ENCODE results near the gene CHRNB2. TPM values are rescaled to one million over a fixed set of nuclear protein-coding genes. Genes with fewer than 3 reads are reported as not detected.

Gene CHRNB2
- total RNA-seq, 1 experiment from 2014 or later: 3.2 TPM

DNA sequence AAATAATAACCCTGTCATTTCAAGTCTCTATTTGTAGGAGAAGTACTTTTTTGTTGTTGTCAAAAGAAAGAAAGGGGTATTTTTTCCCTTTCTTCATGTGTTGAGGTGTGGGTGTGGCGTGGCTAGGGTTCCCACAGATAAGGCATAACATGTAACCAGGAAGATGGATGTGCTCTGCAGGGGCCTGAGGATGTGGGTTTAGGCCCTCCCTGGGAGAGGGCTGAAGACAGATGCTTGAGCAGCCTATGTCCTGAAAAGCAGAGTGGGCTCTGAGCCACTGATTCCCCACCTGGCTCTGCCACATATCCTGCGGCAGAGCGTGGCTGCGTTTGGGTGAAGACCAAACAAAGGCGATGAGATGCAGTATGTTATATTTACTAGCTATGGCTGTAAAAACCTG lies 54.3 kb downstream of the CHRNB2 start:
- BruUV-seq (replicated peaks): no TSS peak
- no peak overlapping the region for H3K27ac ChIP-seq (ENCODE audit: low read depth, low read length, poor library complexity, severe bottlenecking)
- TF ChIP-seq, protein P1, sequence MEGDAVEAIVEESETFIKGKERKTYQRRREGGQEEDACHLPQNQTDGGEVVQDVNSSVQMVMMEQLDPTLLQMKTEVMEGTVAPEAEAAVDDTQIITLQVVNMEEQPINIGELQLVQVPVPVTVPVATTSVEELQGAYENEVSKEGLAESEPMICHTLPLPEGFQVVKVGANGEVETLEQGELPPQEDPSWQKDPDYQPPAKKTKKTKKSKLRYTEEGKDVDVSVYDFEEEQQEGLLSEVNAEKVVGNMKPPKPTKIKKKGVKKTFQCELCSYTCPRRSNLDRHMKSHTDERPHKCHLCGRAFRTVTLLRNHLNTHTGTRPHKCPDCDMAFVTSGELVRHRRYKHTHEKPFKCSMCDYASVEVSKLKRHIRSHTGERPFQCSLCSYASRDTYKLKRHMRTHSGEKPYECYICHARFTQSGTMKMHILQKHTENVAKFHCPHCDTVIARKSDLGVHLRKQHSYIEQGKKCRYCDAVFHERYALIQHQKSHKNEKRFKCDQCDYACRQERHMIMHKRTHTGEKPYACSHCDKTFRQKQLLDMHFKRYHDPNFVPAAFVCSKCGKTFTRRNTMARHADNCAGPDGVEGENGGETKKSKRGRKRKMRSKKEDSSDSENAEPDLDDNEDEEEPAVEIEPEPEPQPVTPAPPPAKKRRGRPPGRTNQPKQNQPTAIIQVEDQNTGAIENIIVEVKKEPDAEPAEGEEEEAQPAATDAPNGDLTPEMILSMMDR (conservative IDR thresholded peaks at IDR 0.05; ENCODE audit: low read depth, low read length): no peak
- TF ChIP-seq EZH2 (IDR thresholded peaks at IDR 0.05; ENCODE audit: borderline replicate concordance, low read depth, low read length, poor library complexity, severe bottlenecking): no peak
- POLR2A ChIA-PET (ENCODE audit: low non-redundant PET): no interaction called here
- CTCF ChIA-PET: no interaction called here
- no peaks in the 10 kb centered on the region for H3K9me3 ChIP-seq (ENCODE audit: low read depth, low read length, poor library complexity, severe bottlenecking)
- DNase-seq (ENCODE audit: low spot score): no peak
- intact Hi-C loops (cut with micrococcal nuclease; ENCODE audit: unreplicated experiment): no loop called here
- no peaks in the 10 kb centered on the region for H3K27me3 ChIP-seq (replicated peaks; ENCODE audit: insufficient read depth, low read depth, low read length, poor library complexity)
- H3K4me1 ChIP-seq (ENCODE audit: insufficient read depth, low read length, poor library complexity, severe bottlenecking): peaks cover 5% of the 10 kb centered on the region
- H3K4me3 ChIP-seq (ENCODE audit: low read depth, low read length, poor library complexity, severe bottlenecking): no peak overlapping the region
- peaks cover 8% of the 10 kb centered on the region for H3K36me3 ChIP-seq (ENCODE audit: insufficient read depth, low read length, poor library complexity, severe bottlenecking)

DNA sequence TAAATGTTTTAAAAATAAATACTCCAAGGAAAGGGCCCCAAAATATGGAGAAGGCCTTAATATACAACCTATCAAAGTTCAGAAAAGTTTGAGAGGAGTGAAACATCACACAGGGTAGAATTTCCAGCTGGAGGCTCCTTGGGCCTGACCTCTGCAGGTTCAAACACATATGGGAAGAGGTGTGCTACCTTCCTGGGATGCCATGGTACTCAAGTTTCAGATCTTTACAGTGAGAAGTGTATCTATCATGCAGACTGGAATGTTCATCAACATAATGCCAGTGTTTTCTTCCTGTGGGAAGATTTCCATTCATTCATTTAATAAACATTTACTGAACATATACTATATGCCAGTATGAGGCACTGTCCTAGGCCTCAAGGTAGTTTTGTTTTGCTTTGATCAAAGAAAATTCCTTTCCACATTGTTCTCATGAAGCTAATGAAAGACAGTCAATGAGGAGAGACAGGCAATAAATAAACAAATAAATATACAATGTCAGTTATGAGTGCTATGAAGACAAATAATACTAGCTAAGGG lies 55.0 kb downstream of the CHRNB2 start:
- H3K27me3 ChIP-seq (replicated peaks; ENCODE audit: insufficient read depth, low read depth, low read length, poor library complexity): no peaks in the 10 kb centered on the region
- TF ChIP-seq, protein P1 (conservative IDR thresholded peaks at IDR 0.05; ENCODE audit: low read depth, low read length): no peak
- TF ChIP-seq EZH2 (IDR thresholded peaks at IDR 0.05; ENCODE audit: borderline replicate concordance, low read depth, low read length, poor library complexity, severe bottlenecking): no peak
- no peak for DNase-seq (ENCODE audit: low spot score)
- H3K9me3 ChIP-seq (ENCODE audit: low read depth, low read length, poor library complexity, severe bottlenecking): no peaks in the 10 kb centered on the region
- H3K27ac ChIP-seq (ENCODE audit: low read depth, low read length, poor library complexity, severe bottlenecking): no peak overlapping the region
- peaks cover 8% of the 10 kb centered on the region for H3K36me3 ChIP-seq (ENCODE audit: insufficient read depth, low read length, poor library complexity, severe bottlenecking)
- H3K4me1 ChIP-seq (ENCODE audit: insufficient read depth, low read length, poor library complexity, severe bottlenecking): peaks cover 5% of the 10 kb centered on the region
- CTCF ChIA-PET: no interaction called here
- POLR2A ChIA-PET (ENCODE audit: low non-redundant PET): interaction anchor here (1.2 kb wide), 1 partner anchor 19 kb away, joined by 7 read pairs; no protein-coding TSS in a partner anchor
- no TSS peak for BruUV-seq (replicated peaks)
- no peak overlapping the region for H3K4me3 ChIP-seq (ENCODE audit: low read depth, low read length, poor library complexity, severe bottlenecking)
- intact Hi-C loops (cut with micrococcal nuclease; ENCODE audit: unreplicated experiment): no loop called here

DNA sequence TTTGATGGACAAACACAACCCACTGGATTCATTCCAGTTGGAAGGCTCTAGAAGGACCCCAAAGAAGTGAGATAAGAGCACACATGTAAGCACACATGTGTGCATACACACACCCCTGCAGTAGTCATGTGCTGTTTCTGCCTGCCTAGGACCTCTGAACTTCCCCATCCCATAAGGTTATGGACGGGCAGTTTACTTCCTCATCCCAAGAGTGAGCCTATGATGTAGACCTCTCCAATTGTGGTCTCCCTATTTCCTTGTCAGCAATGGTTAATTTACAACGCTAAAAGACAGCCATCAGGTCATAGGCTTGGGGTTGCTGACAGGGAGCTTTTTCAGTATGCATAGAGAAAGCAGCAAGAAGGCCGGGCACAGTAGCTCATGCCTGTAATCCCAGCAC lies 55.8 kb downstream of the CHRNB2 start:
- BruUV-seq (replicated peaks): no TSS peak
- H3K4me3 ChIP-seq (ENCODE audit: low read depth, low read length, poor library complexity, severe bottlenecking): no peak overlapping the region
- POLR2A ChIA-PET (ENCODE audit: low non-redundant PET): interaction anchor here (1.2 kb wide), 1 partner anchor 18 kb away, joined by 7 read pairs; no protein-coding TSS in a partner anchor

More for the DNA sequence above, 55.8 kb downstream of the CHRNB2 start:
- Histone ChIP-seq H3K9me3 (ENCODE audit: low read depth, low read length, poor library complexity, severe bottlenecking) (no peaks in the 10 kb centered on the region), H3K27me3 (replicated peaks; ENCODE audit: insufficient read depth, low read depth, low read length, poor library complexity) (no peaks in the 10 kb centered on the region), H3K36me3 (ENCODE audit: insufficient read depth, low read length, poor library complexity, severe bottlenecking) (peaks cover 8% of the 10 kb centered on the region), H3K27ac (ENCODE audit: low read depth, low read length, poor library complexity, severe bottlenecking) (no peak overlapping the region), H3K4me1 (ENCODE audit: insufficient read depth, low read length, poor library complexity, severe bottlenecking) (peaks cover 5% of the 10 kb centered on the region)
- TF ChIP-seq EZH2 (IDR thresholded peaks at IDR 0.05; ENCODE audit: borderline replicate concordance, low read depth, low read length, poor library complexity, severe bottlenecking): no peak
- TF ChIP-seq, protein P1 (conservative IDR thresholded peaks at IDR 0.05; ENCODE audit: low read depth, low read length): no peak
- CTCF ChIA-PET: interaction anchor here (0.7 kb wide), 1 partner anchor 384 kb away, joined by 4 read pairs; no protein-coding TSS in a partner anchor
- no peak for DNase-seq (ENCODE audit: low spot score)
- intact Hi-C loops (cut with micrococcal nuclease; ENCODE audit: unreplicated experiment): no loop called here

All from A673 (cell line).